IPS-18a (cell line): ENCODE results near the gene TNFRSF6B.
A peak's percentile ranks its signal among the peaks of the same experiment; 100 is the strongest.

Experiments used
- H3K27ac ChIP-seq: one replicate; pipeline ENCODE4 v1.5.1; 2013; ENCODE audit warnings: low read length
- H3K27me3 ChIP-seq: one replicate; pipeline ENCODE4 v1.6.1; 2013; ENCODE audit warnings: mild to moderate bottlenecking, low read length; ENCODE audit not compliant: control insufficient read depth, insufficient read depth
- H3K36me3 ChIP-seq: one replicate; pipeline ENCODE4 v1.6.1; 2013; ENCODE audit warnings: low read depth, low read length; ENCODE audit not compliant: control insufficient read depth
- H3K4me1 ChIP-seq: one replicate; pipeline ENCODE4 v1.6.1; 2013; ENCODE audit warnings: low read depth, low read length; ENCODE audit not compliant: control insufficient read depth
- H3K4me3 ChIP-seq: one replicate; pipeline ENCODE4 v1.5.1; 2013; ENCODE audit warnings: low read length
- H3K9ac ChIP-seq: one replicate; pipeline ENCODE4 v1.6.1; 2013; ENCODE audit warnings: mild to moderate bottlenecking, low read length, moderate library complexity
- H3K9me3 ChIP-seq: one replicate; pipeline ENCODE4 v1.6.1; 2013; ENCODE audit warnings: low read depth, low read length; ENCODE audit not compliant: control insufficient read depth

TNFRSF6B gene

GRCh38 chr20:63695424-63696305 is 787 bp upstream of the TNFRSF6B start:
- Histone ChIP-seq H3K4me1 (no peaks in the 10 kb centered on the region), H3K4me3 (no peak overlapping the region), H3K27me3 (no peaks in the 10 kb centered on the region), H3K9ac (no peak overlapping the region), H3K27ac (no peak overlapping the region), H3K9me3 (no peaks in the 10 kb centered on the region), H3K36me3 (no peaks in the 10 kb centered on the region)

DNA sequence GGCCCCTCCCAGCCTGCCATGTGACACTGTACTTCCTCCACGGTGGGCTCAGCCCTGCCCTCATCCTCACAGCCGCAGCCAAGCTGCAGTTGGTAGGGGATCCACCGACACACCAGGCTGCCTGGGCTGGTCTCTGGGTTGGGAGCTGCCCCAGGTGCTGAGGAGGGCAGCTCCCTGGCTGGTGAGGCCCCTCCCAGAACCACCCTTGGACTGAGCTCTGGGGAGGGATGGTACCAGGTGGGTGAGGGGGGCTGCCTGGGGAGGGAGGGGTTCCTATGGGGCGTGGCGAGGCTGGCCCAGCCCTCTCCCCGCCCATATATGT is 185 bp upstream of the TNFRSF6B start:
- Histone ChIP-seq H3K4me1 (no peaks in the 10 kb centered on the region), H3K9me3 (no peaks in the 10 kb centered on the region), H3K27ac (no peak overlapping the region), H3K9ac (no peak overlapping the region), H3K27me3 (no peaks in the 10 kb centered on the region), H3K4me3 (peak overlapping the region; percentile 45), H3K36me3 (no peaks in the 10 kb centered on the region)

DNA sequence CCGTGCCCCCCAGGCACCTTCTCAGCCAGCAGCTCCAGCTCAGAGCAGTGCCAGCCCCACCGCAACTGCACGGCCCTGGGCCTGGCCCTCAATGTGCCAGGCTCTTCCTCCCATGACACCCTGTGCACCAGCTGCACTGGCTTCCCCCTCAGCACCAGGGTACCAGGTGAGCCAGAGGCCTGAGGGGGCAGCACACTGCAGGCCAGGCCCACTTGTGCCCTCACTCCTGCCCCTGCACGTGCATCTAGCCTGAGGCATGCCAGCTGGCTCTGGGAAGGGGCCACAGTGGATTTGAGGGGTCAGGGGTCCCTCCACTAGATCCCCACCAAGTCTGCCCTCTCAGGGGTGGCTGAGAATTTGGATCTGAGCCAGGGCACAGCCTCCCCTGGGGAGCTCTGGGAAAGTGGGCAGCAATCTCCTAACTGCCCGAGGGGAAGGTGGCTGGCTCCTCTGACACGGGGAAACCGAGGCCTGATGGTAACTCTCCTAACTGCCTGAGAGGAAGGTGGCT is 960 bp downstream of the TNFRSF6B start:
- no peak overlapping the region for H3K27ac ChIP-seq
- H3K9ac ChIP-seq: no peak overlapping the region
- no peaks in the 10 kb centered on the region for H3K9me3 ChIP-seq

GRCh38 chr20:63697868-63698545 is 1.6 kb downstream of the TNFRSF6B start:
- H3K9me3 ChIP-seq: no peaks in the 10 kb centered on the region
- no peaks in the 10 kb centered on the region for H3K4me1 ChIP-seq
- no peaks in the 10 kb centered on the region for H3K27me3 ChIP-seq
- no peak overlapping the region for H3K27ac ChIP-seq
- H3K36me3 ChIP-seq: no peaks in the 10 kb centered on the region
- no peak overlapping the region for H3K4me3 ChIP-seq
- no peak overlapping the region for H3K9ac ChIP-seq

More for the DNA sequence above, 960 bp downstream of the TNFRSF6B start:
- Histone ChIP-seq H3K4me3 (no peak overlapping the region), H3K36me3 (no peaks in the 10 kb centered on the region), H3K4me1 (no peaks in the 10 kb centered on the region), H3K27me3 (no peaks in the 10 kb centered on the region)

DNA sequence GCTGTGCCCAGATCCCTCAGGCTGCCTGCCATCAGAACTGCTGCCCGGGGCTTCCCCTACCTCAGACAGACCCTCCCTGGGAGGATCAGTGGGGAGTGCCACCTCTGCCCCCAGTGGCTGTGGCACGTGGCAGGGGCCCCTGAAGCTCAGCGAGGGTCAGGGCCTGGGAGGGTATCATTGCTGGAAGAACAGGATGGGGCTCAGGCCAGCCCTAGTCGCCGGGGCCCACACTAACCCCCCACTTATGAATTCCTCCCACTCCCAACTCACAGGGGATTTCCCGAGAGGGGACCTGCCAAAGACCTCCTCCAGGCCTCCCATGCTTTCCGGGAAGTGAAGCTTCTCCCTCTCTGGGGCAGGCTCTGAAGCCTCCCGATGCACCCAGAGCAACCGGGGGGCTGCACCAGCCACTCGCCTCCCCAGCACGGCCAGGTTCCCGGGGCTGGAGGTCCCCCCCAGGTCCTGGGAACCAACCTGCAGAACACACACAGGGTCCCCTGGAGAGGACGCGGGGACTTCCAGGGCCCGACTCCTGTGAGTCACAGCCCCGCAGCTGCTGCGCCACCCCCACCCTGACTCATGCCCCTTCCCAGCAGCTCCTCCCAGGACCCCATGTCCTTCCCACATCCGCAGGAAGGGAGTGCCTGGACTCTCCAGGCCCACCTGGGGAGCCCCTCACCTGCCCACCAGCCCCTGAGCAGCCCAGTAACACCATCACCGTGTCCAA is 2.5 kb downstream of the TNFRSF6B start:
- Histone ChIP-seq H3K27me3 (no peaks in the 10 kb centered on the region), H3K4me1 (no peaks in the 10 kb centered on the region), H3K36me3 (no peaks in the 10 kb centered on the region), H3K4me3 (no peak overlapping the region), H3K9me3 (no peaks in the 10 kb centered on the region), H3K9ac (no peak overlapping the region), H3K27ac (no peak overlapping the region)

DNA sequence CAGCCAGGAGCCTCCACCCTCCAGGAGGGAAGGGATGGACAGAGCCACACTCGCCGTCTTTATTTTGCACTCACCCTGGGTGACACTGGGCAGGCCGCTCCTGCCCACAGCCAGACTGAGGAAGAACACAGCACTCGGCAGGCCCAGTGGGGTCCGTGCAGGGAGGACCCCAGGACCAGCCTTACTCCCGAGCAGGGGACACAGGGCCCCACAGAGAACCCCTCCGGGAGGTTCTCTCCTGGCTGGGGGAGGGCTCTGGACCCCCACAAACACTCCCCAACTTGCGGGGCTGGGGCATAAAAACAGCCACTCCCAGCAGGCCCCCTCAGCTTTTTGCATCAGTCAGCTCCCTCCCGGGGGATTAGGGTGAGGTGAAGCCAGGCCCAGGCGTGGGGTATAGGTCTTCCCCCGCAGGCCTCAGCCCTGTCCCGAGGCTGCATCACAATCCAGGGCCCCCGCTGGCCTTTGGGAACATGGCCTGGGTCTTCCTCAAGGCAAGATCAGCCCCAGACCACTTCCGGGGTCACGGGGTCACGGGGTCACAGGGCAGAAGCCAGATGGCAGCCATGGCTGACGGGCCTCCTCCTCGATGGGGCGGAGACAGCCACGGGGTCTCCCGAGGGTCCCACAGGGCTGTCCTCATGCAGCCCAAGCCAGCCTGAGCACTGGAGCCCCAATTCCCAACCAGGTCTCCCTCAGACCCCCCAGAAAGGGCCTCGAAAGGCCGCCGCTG is 3.2 kb downstream of the TNFRSF6B start:
- no peaks in the 10 kb centered on the region for H3K9me3 ChIP-seq
- H3K9ac ChIP-seq: no peak overlapping the region
- H3K36me3 ChIP-seq: peaks cover 5% of the 10 kb centered on the region
- no peaks in the 10 kb centered on the region for H3K27me3 ChIP-seq
- no peak overlapping the region for H3K4me3 ChIP-seq
- no peak overlapping the region for H3K27ac ChIP-seq
- no peaks in the 10 kb centered on the region for H3K4me1 ChIP-seq

DNA sequence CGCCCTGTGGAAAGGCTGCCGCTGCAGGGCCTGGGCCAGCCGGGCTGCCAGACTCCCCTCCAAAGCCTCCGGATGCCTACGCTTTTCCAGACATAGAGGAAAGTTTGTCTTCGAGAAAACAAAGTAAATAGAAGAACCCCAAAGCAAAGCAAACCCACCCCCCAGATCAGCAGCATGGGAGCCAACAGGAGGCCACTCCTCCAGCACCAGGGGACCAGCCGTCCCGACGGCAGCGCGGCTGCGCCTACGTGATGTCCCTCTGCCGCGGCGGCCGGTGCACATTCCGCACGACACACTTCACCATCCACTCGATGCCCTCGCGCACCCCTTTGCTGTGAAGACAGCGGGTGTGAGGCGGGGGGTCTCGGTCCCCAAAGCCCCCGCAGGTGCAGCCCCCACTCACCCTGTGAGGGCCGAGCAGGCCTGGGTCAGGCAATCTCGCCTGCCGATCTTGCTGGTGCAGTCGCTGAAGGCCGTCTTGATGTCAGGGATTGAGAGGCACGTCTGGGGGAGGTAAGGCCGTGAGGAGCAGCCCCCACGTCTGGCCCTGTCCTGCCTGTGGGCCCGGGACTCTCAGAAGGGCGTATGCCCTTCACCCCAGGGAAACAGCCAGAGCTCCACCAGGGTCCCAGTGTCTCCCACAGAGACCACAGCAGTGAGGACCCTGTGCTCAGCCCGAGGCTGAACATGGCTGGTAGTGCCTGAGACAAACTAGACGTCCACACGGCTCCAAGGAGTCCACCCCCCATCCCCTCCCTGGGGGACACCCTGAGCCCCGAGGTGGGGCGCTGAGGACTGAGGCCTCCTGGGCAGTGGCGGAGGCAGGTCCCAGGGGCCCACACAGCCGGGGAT is 4.0 kb downstream of the TNFRSF6B start:
- no peak overlapping the region for H3K4me3 ChIP-seq
- no peak overlapping the region for H3K27ac ChIP-seq
- H3K9me3 ChIP-seq: no peaks in the 10 kb centered on the region
- H3K27me3 ChIP-seq: no peaks in the 10 kb centered on the region
- H3K4me1 ChIP-seq: no peaks in the 10 kb centered on the region
- no peak overlapping the region for H3K9ac ChIP-seq
- peaks cover 12% of the 10 kb centered on the region for H3K36me3 ChIP-seq

- no peaks in the 10 kb centered on the region for H3K9me3 ChIP-seq
- no peak overlapping the region for H3K4me3 ChIP-seq
- H3K27ac ChIP-seq: no peak overlapping the region
- no peak overlapping the region for H3K9ac ChIP-seq
- H3K36me3 ChIP-seq: peaks cover 17% of the 10 kb centered on the region
- H3K4me1 ChIP-seq: no peaks in the 10 kb centered on the region
- H3K27me3 ChIP-seq: no peaks in the 10 kb centered on the region
These were observed 4.5 kb downstream of the TNFRSF6B start for GRCh38 chr20:63701051-63701328.

DNA sequence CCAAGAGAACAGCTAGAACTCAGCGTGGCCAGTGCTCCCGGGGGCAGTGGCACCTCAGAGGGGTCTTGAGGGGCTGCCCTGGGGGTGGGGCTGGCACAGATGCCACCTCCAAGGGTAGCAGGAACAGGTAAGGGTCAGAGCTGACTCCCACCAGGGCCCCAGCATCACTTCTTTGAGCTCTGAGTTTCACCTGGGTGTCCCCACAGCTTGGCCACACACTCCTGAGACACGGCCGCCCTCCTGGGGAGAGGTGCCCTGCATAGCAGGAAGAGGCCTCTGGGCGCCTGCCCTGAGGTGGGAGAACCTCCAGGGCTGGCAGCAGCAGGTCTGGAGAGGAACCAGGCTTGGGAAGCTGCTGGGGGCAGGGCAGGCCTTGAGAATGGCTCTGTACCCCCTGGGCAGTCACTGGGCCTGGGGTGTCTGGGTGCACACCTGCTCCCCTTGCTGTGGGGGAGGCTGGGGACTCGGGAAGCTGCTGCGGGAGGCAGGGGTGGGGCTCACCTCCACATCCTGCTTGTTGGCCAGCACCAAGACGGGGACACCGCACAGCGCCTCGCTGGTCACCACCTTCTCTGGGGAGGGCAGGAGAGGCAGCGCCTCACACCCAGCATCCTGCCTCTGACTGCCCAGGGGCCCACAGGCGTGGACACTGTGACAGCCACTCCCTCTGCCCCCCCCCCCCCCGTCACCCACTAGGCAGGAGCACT is 5.0 kb downstream of the TNFRSF6B start:
- no peaks in the 10 kb centered on the region for H3K27me3 ChIP-seq
- no peak overlapping the region for H3K9ac ChIP-seq

GRCh38 chr20:63702036-63702665 is 5.7 kb downstream of the TNFRSF6B start:
- no peaks in the 10 kb centered on the region for H3K27me3 ChIP-seq
- no peak overlapping the region for H3K27ac ChIP-seq
- H3K4me1 ChIP-seq: peaks cover 3% of the 10 kb centered on the region
- H3K4me3 ChIP-seq: no peak overlapping the region
- peaks cover 24% of the 10 kb centered on the region for H3K36me3 ChIP-seq
- no peaks in the 10 kb centered on the region for H3K9me3 ChIP-seq
- H3K9ac ChIP-seq: no peak overlapping the region

More for the DNA sequence above, 5.0 kb downstream of the TNFRSF6B start:
- Histone ChIP-seq H3K4me1 (peaks cover 1% of the 10 kb centered on the region), H3K36me3 (peaks cover 22% of the 10 kb centered on the region), H3K4me3 (no peak overlapping the region), H3K9me3 (no peaks in the 10 kb centered on the region), H3K27ac (no peak overlapping the region)
